ENCODE measurements around the gene UBAP1. TPM values are rescaled to one million over a fixed set of nuclear protein-coding genes. Genes with fewer than 3 reads are reported as not detected.
"Not testable (repeated sequence)": the region's sequence is repeated elsewhere in the genome, so short reads cannot be mapped to it uniquely, and the experiment has no call there.

UBAP1 gene
- total and polyA plus RNA-seq, 4 experiments from 2014 or later: 34.8 to 58.8 (median 46.9) TPM

DNA sequence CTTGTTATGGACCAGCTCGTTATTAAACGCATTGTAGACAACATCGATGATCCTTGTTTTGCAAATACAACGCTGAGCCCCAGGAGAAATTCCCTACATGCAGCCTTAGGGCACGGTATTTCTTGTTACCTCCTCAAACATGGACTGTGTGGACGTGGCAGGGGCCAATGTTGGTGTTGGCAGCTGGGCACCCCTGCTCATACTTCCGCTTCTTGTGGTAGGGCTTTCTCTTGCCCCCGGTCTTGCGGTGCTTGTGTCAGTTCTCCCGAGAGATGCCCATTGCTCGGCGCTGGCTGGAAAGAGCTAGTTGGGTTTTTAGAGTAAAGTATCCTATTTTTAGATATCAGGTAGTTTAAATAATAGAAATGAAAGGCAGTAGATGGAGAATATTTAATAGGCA is 45.5 kb downstream of the UBAP1 start:
- peaks cover 9% of the 10 kb centered on the region for H3K36me3 ChIP-seq (ENCODE audit: insufficient read depth, low read length)
- POLR2A ChIA-PET (ENCODE audit: partially characterized antibody): no interaction called here
- H3K36me3 Mint-ChIP-seq: peaks cover 24 to 34% of the 10 kb centered on the region in 2 donors
- no peaks in the 10 kb centered on the region for H3K27me3 ChIP-seq (ENCODE audit: insufficient read depth, low read length)
- no peaks in the 10 kb centered on the region for H3K9me3 Mint-ChIP-seq
- no peaks in the 10 kb centered on the region for H3K9me3 ChIP-seq (ENCODE audit: control insufficient read depth in 1 of 2, low read length in 2 of 2)
- H3K27ac Mint-ChIP-seq: peak overlapping the region in 2 of 7 donors; percentile 12 to 82
- no peak overlapping the region for H3K27ac ChIP-seq (ENCODE audit: low read depth, low read length)
- peaks cover 13 to 26% (median 17%) of the 10 kb centered on the region in 4 donors for H3K4me1 Mint-ChIP-seq
- no peak overlapping the region for H3K4me3 ChIP-seq (ENCODE audit: low read length in 2 of 2)
- no peaks in the 10 kb centered on the region for H3K4me1 ChIP-seq (ENCODE audit: insufficient read depth, low read length)
- CTCF ChIA-PET (ENCODE audit: partially characterized antibody): no interaction called here
- H3K27me3 Mint-ChIP-seq: no peaks in the 10 kb centered on the region
- no peak for DNase-seq
- H3K4me3 Mint-ChIP-seq: no peak overlapping the region
- intact Hi-C loops (cut with micrococcal nuclease): no loop called here

DNA sequence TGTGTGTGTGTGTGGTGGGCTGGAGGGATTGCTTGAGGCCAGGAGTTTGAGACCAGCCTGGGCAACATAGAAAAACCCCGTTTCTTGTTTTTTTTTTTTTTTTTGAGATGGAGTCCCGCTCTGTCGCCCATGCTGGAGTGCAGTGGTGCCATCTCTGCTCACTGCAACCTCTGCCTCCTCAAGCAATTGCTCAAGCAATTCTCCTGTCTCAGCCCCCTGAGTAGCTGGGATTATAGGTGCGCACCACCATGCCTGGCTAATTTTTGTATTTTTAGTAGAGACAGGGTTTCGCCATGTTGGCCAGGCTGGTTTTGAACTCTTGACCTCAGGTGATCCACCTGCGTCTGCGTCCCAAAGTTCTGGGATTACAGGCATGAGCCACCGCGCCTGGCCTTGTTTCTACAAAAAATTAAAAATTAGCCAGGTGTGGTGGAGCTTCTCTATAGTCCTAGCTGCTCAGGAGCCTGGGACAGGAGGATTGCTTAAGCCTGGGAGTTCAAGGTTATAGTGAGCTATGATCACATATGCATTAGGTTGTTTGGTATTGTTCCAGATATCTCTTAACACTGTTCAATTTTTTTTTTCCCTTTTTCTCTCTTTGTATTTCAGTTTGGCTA is 47.4 kb downstream of the UBAP1 start:
- peaks cover 19 to 26% of the 10 kb centered on the region in 2 donors for H3K36me3 Mint-ChIP-seq
- H3K27me3 Mint-ChIP-seq; H3K27me3 ChIP-seq (ENCODE audit: insufficient read depth, low read length); H3K4me1 ChIP-seq (ENCODE audit: insufficient read depth, low read length); H3K4me3 ChIP-seq (ENCODE audit: low read length in 2 of 2); CTCF ChIA-PET (ENCODE audit: partially characterized antibody); H3K4me3 Mint-ChIP-seq; H3K9me3 Mint-ChIP-seq; POLR2A ChIA-PET (ENCODE audit: partially characterized antibody); H3K9me3 ChIP-seq (ENCODE audit: control insufficient read depth in 1 of 2, low read length in 2 of 2); intact Hi-C loops (cut with micrococcal nuclease); DNase-seq; H3K27ac ChIP-seq (ENCODE audit: low read depth, low read length); H3K36me3 ChIP-seq (ENCODE audit: insufficient read depth, low read length): not testable (repeated sequence)
- peaks cover 9 to 23% (median 15%) of the 10 kb centered on the region in 4 donors for H3K4me1 Mint-ChIP-seq
- H3K27ac Mint-ChIP-seq: peak overlapping the region in 1 of 7 donors; percentile 29

DNA sequence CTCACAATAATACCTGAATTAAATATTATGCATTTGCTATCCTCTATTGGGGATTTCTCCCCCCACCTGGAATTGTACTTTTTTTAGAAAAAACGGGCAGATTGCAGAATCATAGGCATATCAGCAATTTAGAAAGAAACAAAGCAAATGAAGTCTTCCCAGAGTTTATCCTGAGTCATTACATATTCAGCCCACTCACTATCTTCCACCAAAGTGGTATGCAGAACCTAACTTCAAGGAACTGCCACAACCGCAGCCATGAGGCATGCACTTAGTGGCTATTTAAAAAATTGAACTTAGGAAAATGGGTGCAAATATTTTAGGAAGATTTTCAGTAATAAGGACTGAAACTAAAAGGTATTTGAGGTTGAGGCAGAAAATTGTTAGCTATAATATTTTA is 48.6 kb downstream of the UBAP1 start:
- no peak overlapping the region for H3K27ac ChIP-seq (ENCODE audit: low read depth, low read length)
- CTCF ChIA-PET (ENCODE audit: partially characterized antibody): interaction anchor here (3.4 kb wide), 1 partner anchor 24 kb away, joined by 10 read pairs; no protein-coding TSS in a partner anchor
- no peak overlapping the region for H3K4me3 Mint-ChIP-seq
- no peaks in the 10 kb centered on the region for H3K27me3 ChIP-seq (ENCODE audit: insufficient read depth, low read length)
- H3K27me3 Mint-ChIP-seq: no peaks in the 10 kb centered on the region
- intact Hi-C loops (cut with micrococcal nuclease): no loop called here
- no peaks in the 10 kb centered on the region for H3K9me3 Mint-ChIP-seq
- peaks cover 8 to 26% (median 12%) of the 10 kb centered on the region in 4 donors for H3K4me1 Mint-ChIP-seq
- H3K36me3 ChIP-seq (ENCODE audit: insufficient read depth, low read length): peaks cover 8% of the 10 kb centered on the region
- no peaks in the 10 kb centered on the region for H3K9me3 ChIP-seq (ENCODE audit: control insufficient read depth in 1 of 2, low read length in 2 of 2)
- no peak overlapping the region for H3K4me3 ChIP-seq (ENCODE audit: low read length in 2 of 2)
- H3K27ac Mint-ChIP-seq: peak overlapping the region in 1 of 7 donors; percentile 22
- POLR2A ChIA-PET (ENCODE audit: partially characterized antibody): no interaction called here
- H3K36me3 Mint-ChIP-seq: peaks cover 13 to 25% of the 10 kb centered on the region in 2 donors
- no peaks in the 10 kb centered on the region for H3K4me1 ChIP-seq (ENCODE audit: insufficient read depth, low read length)
- no peak for DNase-seq

DNA sequence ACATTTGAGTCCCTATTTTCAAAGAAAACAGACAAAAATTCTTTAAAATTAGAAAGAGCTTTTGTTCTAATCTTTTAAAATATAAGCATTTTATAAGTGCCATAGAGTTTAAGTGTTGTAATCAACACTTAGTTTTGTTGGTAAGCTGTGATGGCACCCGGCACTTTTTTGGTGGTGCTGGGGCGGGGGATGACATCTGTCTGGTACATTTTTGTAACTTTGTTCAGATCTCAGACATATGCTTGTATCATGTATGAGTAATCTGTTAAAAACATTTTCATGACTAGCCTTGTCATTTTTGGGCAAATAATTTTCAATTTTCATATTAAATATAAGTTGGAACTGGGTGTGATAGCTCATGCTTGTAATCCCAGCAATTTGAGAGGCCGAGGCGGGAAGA is 51.7 kb downstream of the UBAP1 start:
- CTCF ChIA-PET (ENCODE audit: partially characterized antibody): interaction anchor here (3.4 kb wide), 1 partner anchor 21 kb away, joined by 10 read pairs; no protein-coding TSS in a partner anchor
- DNase-seq: no peak

DNA sequence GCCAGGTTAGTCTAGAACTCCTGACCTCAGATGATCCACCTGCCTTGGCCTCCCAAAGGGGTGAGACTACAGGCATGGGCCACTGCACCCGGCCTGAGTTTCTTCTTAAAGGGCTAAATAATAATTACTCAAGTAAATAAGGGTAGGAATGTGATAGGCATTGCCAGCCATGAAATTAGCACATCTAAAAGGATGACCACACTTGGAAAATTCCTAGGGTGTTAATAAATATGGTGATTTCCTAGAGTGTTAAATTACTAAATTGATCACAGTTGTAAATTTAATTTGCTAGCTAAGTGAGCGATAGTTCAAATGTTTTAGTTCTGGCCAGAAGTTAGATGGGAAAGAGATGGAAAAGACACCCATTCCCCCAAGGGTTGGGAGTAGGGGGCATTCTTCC is 53.4 kb downstream of the UBAP1 start:
- H3K9me3 ChIP-seq (ENCODE audit: control insufficient read depth in 1 of 2, low read length in 2 of 2): no peaks in the 10 kb centered on the region
- no peak overlapping the region for H3K27ac ChIP-seq (ENCODE audit: low read depth, low read length)
- ChIA-PET CTCF (ENCODE audit: partially characterized antibody) (interaction anchor here (1.0 kb wide), 1 partner anchor 20 kb away, joined by 4 read pairs; no protein-coding TSS in a partner anchor), POLR2A (ENCODE audit: partially characterized antibody) (no interaction called here)
- no peak overlapping the region for H3K4me3 Mint-ChIP-seq
- intact Hi-C loops (cut with micrococcal nuclease): no loop called here
- no peak for DNase-seq
- no peaks in the 10 kb centered on the region for H3K27me3 Mint-ChIP-seq
- peaks cover 13% of the 10 kb centered on the region for H3K36me3 ChIP-seq (ENCODE audit: insufficient read depth, low read length)
- peaks cover 28 to 43% of the 10 kb centered on the region in 2 donors for H3K36me3 Mint-ChIP-seq
- H3K27me3 ChIP-seq (ENCODE audit: insufficient read depth, low read length): no peaks in the 10 kb centered on the region
- H3K4me1 ChIP-seq (ENCODE audit: insufficient read depth, low read length): no peaks in the 10 kb centered on the region
- H3K27ac Mint-ChIP-seq: peak overlapping the region in 2 of 7 donors; percentile 56 to 57
- H3K4me3 ChIP-seq (ENCODE audit: low read length in 2 of 2): no peak overlapping the region
- peaks cover 0 to 33% (median 14%) of the 10 kb centered on the region in 4 donors for H3K4me1 Mint-ChIP-seq
- no peaks in the 10 kb centered on the region for H3K9me3 Mint-ChIP-seq

More for the DNA sequence above, 51.7 kb downstream of the UBAP1 start:
- Mint-ChIP-seq H3K27me3 (no peaks in the 10 kb centered on the region), H3K9me3 (no peaks in the 10 kb centered on the region), H3K36me3 (peaks cover 16 to 27% of the 10 kb centered on the region in 2 donors), H3K4me3 (no peak overlapping the region), H3K4me1 (peaks cover 0 to 28% (median 14%) of the 10 kb centered on the region in 4 donors), H3K27ac (no peak overlapping the region)
- Histone ChIP-seq H3K27ac (ENCODE audit: low read depth, low read length) (no peak overlapping the region), H3K27me3 (ENCODE audit: insufficient read depth, low read length) (no peaks in the 10 kb centered on the region), H3K9me3 (ENCODE audit: control insufficient read depth in 1 of 2, low read length in 2 of 2) (no peaks in the 10 kb centered on the region), H3K4me3 (ENCODE audit: low read length in 2 of 2) (no peak overlapping the region), H3K36me3 (ENCODE audit: insufficient read depth, low read length) (no peaks in the 10 kb centered on the region), H3K4me1 (ENCODE audit: insufficient read depth, low read length) (no peaks in the 10 kb centered on the region)
- intact Hi-C loops (cut with micrococcal nuclease): no loop called here
- POLR2A ChIA-PET (ENCODE audit: partially characterized antibody): no interaction called here

DNA sequence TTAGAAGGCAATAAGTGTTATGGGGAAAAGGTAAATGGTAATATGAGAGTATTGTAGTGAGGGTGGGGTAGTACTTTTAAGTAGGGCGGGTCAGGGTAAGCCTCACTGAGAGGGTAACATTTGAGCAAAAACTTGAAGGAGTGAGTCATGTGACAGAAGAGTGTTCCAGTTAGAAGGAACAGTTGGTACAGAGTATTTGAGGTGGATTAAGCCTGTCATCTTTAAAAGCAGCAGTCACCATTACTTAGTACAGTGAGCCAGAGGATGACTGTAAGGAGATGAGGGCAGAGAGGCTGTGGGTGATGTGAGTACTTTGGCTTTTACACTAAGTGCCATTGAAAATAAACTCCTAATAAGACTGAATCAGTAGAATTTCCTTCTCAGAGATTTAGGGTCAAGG is 54.8 kb downstream of the UBAP1 start:
- Mint-ChIP-seq H3K36me3 (peaks cover 34 to 53% of the 10 kb centered on the region in 2 donors), H3K4me3 (no peak overlapping the region), H3K27ac (peak overlapping the region in 4 of 7 donors; percentile 61 to 80 (median 68)), H3K4me1 (peaks cover 9 to 39% (median 21%) of the 10 kb centered on the region in 4 donors), H3K9me3 (no peaks in the 10 kb centered on the region), H3K27me3 (no peaks in the 10 kb centered on the region)
- Histone ChIP-seq H3K36me3 (ENCODE audit: insufficient read depth, low read length) (peaks cover 13% of the 10 kb centered on the region), H3K27me3 (ENCODE audit: insufficient read depth, low read length) (no peaks in the 10 kb centered on the region), H3K27ac (ENCODE audit: low read depth, low read length) (no peak overlapping the region), H3K4me3 (ENCODE audit: low read length in 2 of 2) (no peak overlapping the region), H3K9me3 (ENCODE audit: control insufficient read depth in 1 of 2, low read length in 2 of 2) (no peaks in the 10 kb centered on the region), H3K4me1 (ENCODE audit: insufficient read depth, low read length) (peaks cover 6% of the 10 kb centered on the region)
- ChIA-PET POLR2A (ENCODE audit: partially characterized antibody) (no interaction called here), CTCF (ENCODE audit: partially characterized antibody) (no interaction called here)
- DNase-seq: no peak
- intact Hi-C loops (cut with micrococcal nuclease): no loop called here

DNA sequence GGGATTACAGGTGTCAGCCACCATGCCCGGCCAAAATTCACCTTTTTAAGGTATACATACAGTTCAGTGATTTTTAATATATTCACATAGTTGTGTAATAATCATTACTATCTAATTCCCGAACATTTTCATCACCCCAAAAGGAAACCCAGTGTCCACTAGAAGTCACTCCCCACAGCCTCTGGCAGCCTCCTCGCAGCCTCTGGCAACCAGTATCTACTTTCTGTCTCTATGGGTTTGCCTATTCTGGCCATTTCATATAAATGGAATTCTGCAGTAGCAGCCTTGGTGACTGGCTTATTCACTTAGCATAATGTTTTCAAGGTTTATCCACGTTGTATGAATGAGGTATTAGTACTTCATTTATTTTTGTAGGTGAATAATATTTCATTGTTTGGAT is 59.0 kb downstream of the UBAP1 start:
- CTCF ChIA-PET (ENCODE audit: partially characterized antibody): interaction anchor here (2.9 kb wide), 1 partner anchor 15 kb away, joined by 15 read pairs; no protein-coding TSS in a partner anchor
- no peak overlapping the region for H3K4me3 ChIP-seq (ENCODE audit: low read length in 2 of 2)
- intact Hi-C loops (cut with micrococcal nuclease): no loop called here
- no peak overlapping the region for H3K4me3 Mint-ChIP-seq
- no peak for DNase-seq
- peak overlapping the region in 1 of 7 donors; percentile 31 for H3K27ac Mint-ChIP-seq
- H3K36me3 ChIP-seq (ENCODE audit: insufficient read depth, low read length): peaks cover 31% of the 10 kb centered on the region
- peaks cover 43 to 77% of the 10 kb centered on the region in 2 donors for H3K36me3 Mint-ChIP-seq
- peaks cover 0 to 1% (median 0%) of the 10 kb centered on the region in 8 donors for H3K9me3 Mint-ChIP-seq
- H3K27me3 ChIP-seq (ENCODE audit: insufficient read depth, low read length): no peaks in the 10 kb centered on the region
- POLR2A ChIA-PET (ENCODE audit: partially characterized antibody): interaction anchor here (0.7 kb wide), 1 partner anchor 14 kb away, joined by 3 read pairs; no protein-coding TSS in a partner anchor
- H3K9me3 ChIP-seq (ENCODE audit: control insufficient read depth in 1 of 2, low read length in 2 of 2): no peaks in the 10 kb centered on the region
- H3K27me3 Mint-ChIP-seq: no peaks in the 10 kb centered on the region
- peaks cover 12% of the 10 kb centered on the region for H3K4me1 ChIP-seq (ENCODE audit: insufficient read depth, low read length)
- H3K4me1 Mint-ChIP-seq: peaks cover 20 to 44% (median 34%) of the 10 kb centered on the region in 4 donors
- no peak overlapping the region for H3K27ac ChIP-seq (ENCODE audit: low read depth, low read length)

Measured in CD4-positive, alpha-beta memory T cell (primary cell).